NK-92 (cell line): ENCODE measurements around the gene LMO1.

Experiments
- DNase-seq: peaks from one replicate; lab custom pipeline; 2025; ENCODE audit not compliant: unreplicated experiment; lab: John Stamatoyannopoulos, UW

Gene LMO1

GRCh38 chr11:8229299-8230177, 34.1 kb downstream of the LMO1 start:
- DNase-seq = no peak

- no peak for DNase-seq
These were observed 35.4 kb downstream of the LMO1 start for GRCh38 chr11:8228231-8228630.

- DNase-seq = no peak
These were observed 36.2 kb downstream of the LMO1 start for GRCh38 chr11:8227156-8228152.

- DNase-seq = no peak
These were observed 38.1 kb downstream of the LMO1 start for GRCh38 chr11:8225589-8226036.

GRCh38 chr11:8224711-8225110, 39.0 kb downstream of the LMO1 start:
- no peak for DNase-seq

GRCh38 chr11:8224161-8224591, 39.5 kb downstream of the LMO1 start:
- DNase-seq = no peak

GRCh38 chr11:8223513-8223900, 40.2 kb downstream of the LMO1 start:
- no peak for DNase-seq

- no peak for DNase-seq
These were observed 40.7 kb downstream of the LMO1 start for GRCh38 chr11:8222820-8223512.

- no peak for DNase-seq
These were observed 41.7 kb downstream of the LMO1 start for GRCh38 chr11:8221917-8222495.

- DNase-seq = no peak
These were observed 42.5 kb downstream of the LMO1 start for GRCh38 chr11:8221046-8221723.

- DNase-seq = no peak
These were observed 43.2 kb downstream of the LMO1 start for GRCh38 chr11:8220261-8221045.

- DNase-seq = no peak
These were observed 44.2 kb downstream of the LMO1 start for GRCh38 chr11:8219257-8220021.

GRCh38 chr11:8218840-8219239, 44.8 kb downstream of the LMO1 start:
- DNase-seq = no peak

- DNase-seq = no peak
These were observed 45.3 kb downstream of the LMO1 start for GRCh38 chr11:8218409-8218808.

- DNase-seq = no peak
These were observed 45.8 kb downstream of the LMO1 start for GRCh38 chr11:8217926-8218325.

GRCh38 chr11:8217136-8217535, 46.5 kb downstream of the LMO1 start:
- DNase-seq = no peak

- DNase-seq = no peak
These were observed 50.3 kb downstream of the LMO1 start for GRCh38 chr11:8213376-8213775.

GRCh38 chr11:8209208-8209807, 54.4 kb downstream of the LMO1 start:
- DNase-seq = no peak
